ENCODE data around the gene OSBPL9.

DNA sequence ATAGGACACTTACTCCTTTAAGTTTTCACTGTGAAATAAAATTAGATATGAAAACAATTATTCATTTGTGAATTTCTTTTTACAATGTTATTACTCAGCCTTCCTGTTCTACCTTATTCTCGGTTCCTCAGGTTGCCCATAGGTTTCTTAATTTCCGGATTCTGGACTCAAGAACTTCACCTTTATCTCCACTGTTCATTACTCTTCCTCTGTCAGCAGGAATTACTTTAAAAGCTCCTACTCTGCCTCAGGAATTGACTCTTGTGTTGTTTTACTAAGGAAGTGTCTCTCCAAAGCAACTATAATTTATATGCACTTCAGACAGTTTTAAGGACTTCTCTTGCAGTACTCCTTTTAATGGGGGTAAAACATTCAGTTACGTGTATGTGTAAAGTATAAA lies 123.8 kb downstream of the OSBPL9 start:
- TF ChIP-seq, protein P1, sequence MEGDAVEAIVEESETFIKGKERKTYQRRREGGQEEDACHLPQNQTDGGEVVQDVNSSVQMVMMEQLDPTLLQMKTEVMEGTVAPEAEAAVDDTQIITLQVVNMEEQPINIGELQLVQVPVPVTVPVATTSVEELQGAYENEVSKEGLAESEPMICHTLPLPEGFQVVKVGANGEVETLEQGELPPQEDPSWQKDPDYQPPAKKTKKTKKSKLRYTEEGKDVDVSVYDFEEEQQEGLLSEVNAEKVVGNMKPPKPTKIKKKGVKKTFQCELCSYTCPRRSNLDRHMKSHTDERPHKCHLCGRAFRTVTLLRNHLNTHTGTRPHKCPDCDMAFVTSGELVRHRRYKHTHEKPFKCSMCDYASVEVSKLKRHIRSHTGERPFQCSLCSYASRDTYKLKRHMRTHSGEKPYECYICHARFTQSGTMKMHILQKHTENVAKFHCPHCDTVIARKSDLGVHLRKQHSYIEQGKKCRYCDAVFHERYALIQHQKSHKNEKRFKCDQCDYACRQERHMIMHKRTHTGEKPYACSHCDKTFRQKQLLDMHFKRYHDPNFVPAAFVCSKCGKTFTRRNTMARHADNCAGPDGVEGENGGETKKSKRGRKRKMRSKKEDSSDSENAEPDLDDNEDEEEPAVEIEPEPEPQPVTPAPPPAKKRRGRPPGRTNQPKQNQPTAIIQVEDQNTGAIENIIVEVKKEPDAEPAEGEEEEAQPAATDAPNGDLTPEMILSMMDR (IDR thresholded peaks at IDR 0.05; ENCODE audit: poor library complexity), result no peak
- TF ChIP-seq EZH2phosphoT487 (IDR thresholded peaks at IDR 0.05; ENCODE audit: low read depth, severe bottlenecking, unreplicated experiment) (no peak), EZH2 (IDR thresholded peaks at IDR 0.05; ENCODE audit: borderline replicate concordance) (no peak)
